GM12874 (cell line): ENCODE measurements around the gene FGFR2.

Experiments used
- TF ChIP-seq, protein P1 (sequence below): IDR thresholded peaks from 2 replicates; pipeline ENCODE4 v1.5.1; 2011; ENCODE audit warnings: low read depth, mild to moderate bottlenecking, control low read depth, low read length, moderate library complexity; ENCODE audit not compliant: insufficient read depth

Gene FGFR2

DNA sequence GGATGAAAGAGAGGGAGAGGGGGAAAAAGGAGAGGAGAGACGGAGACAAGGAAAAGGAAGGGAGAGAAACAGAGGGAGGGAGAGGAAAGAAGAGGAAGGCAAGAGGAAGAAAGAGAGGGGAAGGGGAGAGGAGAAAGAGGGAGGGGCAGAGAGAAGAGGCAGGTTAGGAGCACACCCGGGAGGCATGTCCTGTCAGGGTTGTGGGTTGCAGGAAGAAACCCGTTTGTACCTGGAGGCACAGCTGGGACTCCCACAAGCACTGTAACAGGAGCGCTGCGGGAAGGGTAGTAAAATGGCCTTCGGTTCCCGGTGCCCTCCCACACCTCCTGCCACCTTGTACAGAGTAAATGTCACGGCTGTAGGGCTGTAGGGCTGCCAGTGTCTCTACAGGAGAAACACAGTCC is 24.7 kb downstream of the FGFR2 start:
- TF ChIP-seq, protein P1, sequence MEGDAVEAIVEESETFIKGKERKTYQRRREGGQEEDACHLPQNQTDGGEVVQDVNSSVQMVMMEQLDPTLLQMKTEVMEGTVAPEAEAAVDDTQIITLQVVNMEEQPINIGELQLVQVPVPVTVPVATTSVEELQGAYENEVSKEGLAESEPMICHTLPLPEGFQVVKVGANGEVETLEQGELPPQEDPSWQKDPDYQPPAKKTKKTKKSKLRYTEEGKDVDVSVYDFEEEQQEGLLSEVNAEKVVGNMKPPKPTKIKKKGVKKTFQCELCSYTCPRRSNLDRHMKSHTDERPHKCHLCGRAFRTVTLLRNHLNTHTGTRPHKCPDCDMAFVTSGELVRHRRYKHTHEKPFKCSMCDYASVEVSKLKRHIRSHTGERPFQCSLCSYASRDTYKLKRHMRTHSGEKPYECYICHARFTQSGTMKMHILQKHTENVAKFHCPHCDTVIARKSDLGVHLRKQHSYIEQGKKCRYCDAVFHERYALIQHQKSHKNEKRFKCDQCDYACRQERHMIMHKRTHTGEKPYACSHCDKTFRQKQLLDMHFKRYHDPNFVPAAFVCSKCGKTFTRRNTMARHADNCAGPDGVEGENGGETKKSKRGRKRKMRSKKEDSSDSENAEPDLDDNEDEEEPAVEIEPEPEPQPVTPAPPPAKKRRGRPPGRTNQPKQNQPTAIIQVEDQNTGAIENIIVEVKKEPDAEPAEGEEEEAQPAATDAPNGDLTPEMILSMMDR: no peak

DNA sequence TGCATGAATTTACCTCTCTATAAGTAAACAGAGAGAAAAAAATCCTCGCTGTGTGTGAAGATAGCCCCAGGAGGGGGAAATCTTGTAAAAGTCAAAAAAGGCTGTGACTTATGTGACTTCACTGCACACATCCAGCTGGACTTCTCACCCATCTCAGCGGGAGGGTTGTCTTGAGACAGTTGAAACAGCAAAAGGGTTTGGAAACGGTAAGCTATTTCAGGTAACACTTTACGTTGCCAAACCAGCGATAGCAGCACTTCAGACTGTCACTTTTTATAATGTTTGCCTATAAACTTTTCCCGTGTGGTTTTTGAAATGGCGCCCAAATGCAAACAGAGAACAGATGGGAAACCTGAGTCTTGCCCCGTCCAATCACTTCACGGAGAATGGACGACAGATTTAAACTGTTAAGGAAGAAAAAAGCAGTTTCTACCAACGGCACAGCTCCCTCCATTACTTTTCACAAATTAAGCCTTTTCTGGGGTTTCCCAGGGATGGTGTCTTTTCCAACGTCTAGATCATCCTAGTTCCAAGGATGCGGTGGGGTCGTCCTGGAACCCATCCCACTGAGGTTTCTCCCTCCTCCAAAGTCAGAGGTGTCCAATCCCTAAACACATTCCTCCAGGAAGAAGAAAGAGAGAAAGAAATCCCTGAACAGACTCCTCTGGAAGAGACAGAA is 25.2 kb downstream of the FGFR2 start:
- TF ChIP-seq, protein P1: no peak

DNA sequence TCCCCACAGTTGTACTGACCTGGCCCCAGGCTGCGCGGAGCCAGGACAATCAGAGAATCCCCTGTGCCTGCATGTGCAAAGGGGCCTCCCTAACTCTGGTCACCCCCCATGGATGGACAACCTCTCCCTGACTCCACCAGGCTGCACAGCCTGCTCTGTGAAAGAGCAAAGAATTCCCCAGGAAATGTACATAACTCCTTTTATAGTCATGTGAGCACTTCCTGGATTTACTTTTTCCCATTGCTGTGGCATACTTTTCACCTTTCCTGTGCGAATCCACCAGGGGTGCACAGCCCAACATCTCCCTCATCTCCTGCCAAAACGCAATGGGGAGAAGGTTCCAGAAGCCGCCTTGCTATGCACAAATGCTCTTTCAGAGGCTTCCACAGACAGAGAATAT is 27.9 kb downstream of the FGFR2 start:
- TF ChIP-seq, protein P1: no peak

DNA sequence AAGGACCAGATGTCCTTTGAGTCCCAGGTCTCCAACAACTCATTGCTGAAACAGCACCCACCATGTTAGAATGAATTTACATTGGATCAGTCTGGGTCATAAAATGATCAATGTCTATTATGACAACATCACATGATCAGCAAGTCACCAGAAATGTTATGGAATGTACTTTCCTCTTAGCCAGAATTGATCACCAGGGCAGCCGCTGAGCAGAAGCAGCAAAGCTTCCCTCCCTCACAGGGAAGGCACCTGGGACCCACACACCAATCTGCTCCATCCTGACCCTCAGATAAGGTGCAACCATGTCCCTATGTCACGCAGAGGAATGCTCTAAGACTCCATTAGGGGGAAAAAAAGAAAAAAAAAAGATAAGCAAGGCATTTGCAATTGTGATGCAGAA is 30.0 kb downstream of the FGFR2 start:
- TF ChIP-seq, protein P1: no peak

DNA sequence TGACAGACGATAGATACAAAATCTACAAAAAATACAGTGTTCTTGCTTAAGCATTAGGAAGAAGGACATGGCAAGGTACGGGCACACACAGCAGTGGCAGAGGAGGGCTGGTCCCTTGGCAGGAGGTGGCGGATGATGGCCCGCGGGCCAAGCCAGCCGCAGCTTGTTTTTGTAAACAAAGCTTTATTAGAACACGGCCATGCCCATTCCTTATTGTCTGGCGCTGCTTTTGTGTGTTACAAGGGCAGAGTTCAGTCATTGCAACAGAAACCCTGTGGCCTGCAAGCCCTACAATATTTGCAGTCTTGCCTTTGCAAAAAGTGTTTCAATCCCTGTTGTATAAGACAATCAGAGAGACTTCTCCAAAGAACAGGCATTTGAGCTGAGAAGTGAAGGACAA is 30.7 kb downstream of the FGFR2 start:
- TF ChIP-seq, protein P1: no peak

DNA sequence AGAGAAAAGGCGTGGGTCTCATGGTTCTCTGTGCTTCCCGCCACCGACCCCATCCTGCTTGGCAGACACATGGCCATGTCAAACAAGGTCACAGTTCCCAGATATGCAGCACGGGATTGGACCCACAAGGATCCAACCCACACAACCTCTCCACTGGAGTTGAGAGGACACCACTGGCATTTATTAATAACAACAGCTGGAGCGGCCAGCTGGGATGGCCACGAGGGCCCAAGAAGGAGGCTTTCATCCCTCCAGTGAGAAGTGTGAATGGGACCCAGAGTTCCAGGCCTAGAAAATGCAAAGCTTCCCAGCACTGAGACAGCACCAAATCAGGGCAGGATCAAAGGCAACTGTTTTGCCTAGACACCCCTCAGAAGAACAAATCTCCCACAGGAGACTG is 31.5 kb downstream of the FGFR2 start:
- TF ChIP-seq, protein P1: no peak

DNA sequence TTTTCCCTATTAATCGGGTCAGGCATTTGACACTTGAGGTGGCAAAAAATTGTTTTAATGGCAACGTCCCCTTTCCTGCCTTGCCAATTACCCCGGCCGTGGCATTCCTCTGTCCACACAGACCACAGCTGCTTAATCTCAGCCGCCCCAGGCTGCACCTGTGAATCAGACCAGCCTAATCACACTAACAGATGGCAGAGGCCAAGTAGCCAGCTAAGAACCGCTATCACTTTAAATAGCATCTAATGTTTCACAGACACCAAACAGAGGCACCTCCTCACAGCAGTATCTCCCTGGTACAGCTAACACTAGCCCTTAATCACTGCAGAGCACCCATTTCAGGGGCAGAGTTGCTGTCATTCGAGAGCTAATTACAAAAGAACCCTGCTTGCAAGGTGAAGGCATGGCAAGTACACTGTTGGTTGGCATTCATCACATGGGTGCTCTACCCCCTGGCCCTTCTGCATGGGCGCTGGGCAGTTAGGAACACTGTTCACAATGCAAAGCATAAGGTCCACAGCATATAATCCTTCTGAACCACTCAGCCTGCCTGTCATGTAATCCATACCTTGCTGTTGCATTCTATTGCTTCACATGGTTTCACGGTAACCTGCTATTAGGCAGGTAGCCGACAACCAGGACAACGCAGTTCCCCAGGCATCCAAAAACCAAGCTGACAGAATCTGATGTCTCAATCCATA is 38.8 kb downstream of the FGFR2 start:
- TF ChIP-seq, protein P1: no peak
